ENCODE results near the gene LRRC53. TPM values are rescaled to one million over a fixed set of nuclear protein-coding genes. Genes with fewer than 3 reads are reported as not detected.

Gene LRRC53
- total RNA-seq, 1 donor from 2014 or later, result not detected

DNA sequence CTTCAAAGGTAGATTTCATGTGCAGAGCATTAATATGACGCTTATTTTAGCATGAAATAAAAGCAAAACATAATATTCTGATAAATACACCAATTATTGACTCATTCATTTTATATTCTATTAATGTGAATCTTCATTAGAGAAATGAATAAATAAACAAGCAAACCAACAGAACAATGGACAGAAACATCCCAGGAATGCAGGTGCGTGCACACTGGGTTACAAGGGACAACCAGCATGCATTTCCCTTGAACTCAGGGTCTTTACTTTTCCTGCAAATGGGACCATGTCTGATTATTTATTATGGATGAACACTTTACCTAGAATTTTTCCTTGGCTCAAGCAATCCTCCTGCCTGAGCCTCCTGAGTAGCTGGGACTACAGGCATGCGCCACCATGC lies 13.5 kb downstream of the LRRC53 start:
- no peaks in the 10 kb centered on the region for H3K36me3 Mint-ChIP-seq (ENCODE audit: unreplicated experiment)
- no peak overlapping the region for H3K27ac Mint-ChIP-seq (ENCODE audit: unreplicated experiment)
- TF ChIP-seq, protein P1, sequence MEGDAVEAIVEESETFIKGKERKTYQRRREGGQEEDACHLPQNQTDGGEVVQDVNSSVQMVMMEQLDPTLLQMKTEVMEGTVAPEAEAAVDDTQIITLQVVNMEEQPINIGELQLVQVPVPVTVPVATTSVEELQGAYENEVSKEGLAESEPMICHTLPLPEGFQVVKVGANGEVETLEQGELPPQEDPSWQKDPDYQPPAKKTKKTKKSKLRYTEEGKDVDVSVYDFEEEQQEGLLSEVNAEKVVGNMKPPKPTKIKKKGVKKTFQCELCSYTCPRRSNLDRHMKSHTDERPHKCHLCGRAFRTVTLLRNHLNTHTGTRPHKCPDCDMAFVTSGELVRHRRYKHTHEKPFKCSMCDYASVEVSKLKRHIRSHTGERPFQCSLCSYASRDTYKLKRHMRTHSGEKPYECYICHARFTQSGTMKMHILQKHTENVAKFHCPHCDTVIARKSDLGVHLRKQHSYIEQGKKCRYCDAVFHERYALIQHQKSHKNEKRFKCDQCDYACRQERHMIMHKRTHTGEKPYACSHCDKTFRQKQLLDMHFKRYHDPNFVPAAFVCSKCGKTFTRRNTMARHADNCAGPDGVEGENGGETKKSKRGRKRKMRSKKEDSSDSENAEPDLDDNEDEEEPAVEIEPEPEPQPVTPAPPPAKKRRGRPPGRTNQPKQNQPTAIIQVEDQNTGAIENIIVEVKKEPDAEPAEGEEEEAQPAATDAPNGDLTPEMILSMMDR (IDR thresholded peaks at IDR 0.05), result no peak
- no peak overlapping the region for H3K4me3 Mint-ChIP-seq (ENCODE audit: unreplicated experiment)
- peaks cover 7% of the 10 kb centered on the region for H3K27me3 Mint-ChIP-seq (ENCODE audit: unreplicated experiment)
- DNase-seq (ENCODE audit: extremely low spot score, unreplicated experiment), result no peak
- H3K4me1 Mint-ChIP-seq (ENCODE audit: unreplicated experiment), result no peaks in the 10 kb centered on the region
- H3K9me3 Mint-ChIP-seq (ENCODE audit: unreplicated experiment), result no peaks in the 10 kb centered on the region

DNA sequence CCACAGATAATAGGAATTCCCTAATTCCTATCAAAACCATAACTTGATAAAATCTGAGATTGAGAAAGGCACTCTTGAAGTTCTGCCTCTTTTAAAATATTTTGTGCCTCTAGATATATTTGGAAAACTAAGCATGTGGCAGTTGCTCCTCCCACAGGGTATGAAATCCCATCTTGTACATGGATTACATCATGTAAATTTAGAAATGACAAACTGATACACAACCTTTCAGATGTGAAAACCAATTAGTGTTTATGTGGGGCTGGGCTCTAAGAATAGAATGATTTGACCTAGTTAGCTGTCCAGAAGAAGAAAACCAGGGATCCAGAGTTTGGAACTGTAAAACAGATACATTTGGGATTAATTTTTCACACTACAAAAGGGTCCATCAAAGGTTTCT lies 15.7 kb downstream of the LRRC53 start:
- TF ChIP-seq, protein P1 (IDR thresholded peaks at IDR 0.05), result no peak
- no peaks in the 10 kb centered on the region for H3K36me3 Mint-ChIP-seq (ENCODE audit: unreplicated experiment)
- DNase-seq (ENCODE audit: extremely low spot score, unreplicated experiment), result no peak
- H3K4me3 Mint-ChIP-seq (ENCODE audit: unreplicated experiment), result no peak overlapping the region
- H3K27ac Mint-ChIP-seq (ENCODE audit: unreplicated experiment), result no peak overlapping the region
- H3K27me3 Mint-ChIP-seq (ENCODE audit: unreplicated experiment), result peaks cover 7% of the 10 kb centered on the region
- H3K9me3 Mint-ChIP-seq (ENCODE audit: unreplicated experiment), result no peaks in the 10 kb centered on the region
- H3K4me1 Mint-ChIP-seq (ENCODE audit: unreplicated experiment), result no peaks in the 10 kb centered on the region

DNA sequence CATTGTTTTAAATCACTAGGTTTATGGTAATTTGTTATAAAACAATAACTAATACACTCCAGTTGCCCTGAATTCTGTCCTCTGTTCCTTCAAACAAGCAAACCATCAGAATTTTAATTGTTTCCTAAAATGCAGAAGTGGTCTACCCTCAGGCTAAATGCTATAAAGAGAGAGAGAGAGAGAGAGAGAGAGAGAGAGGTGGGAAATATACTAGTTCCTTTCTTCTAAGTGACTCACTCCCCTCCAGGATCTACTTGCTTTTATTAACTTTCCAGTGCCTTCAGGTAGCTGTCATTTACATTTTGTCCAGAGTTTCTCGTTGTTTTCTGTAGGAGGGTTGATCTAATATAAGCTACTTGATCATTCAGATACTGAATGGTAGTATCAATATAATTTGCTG lies 26.4 kb downstream of the LRRC53 start:
- no peak overlapping the region for H3K4me3 Mint-ChIP-seq (ENCODE audit: unreplicated experiment)
- H3K27me3 Mint-ChIP-seq (ENCODE audit: unreplicated experiment), result peaks cover 2% of the 10 kb centered on the region
- DNase-seq (ENCODE audit: extremely low spot score, unreplicated experiment), result no peak
- TF ChIP-seq, protein P1 (IDR thresholded peaks at IDR 0.05), result no peak
- no peaks in the 10 kb centered on the region for H3K9me3 Mint-ChIP-seq (ENCODE audit: unreplicated experiment)
- H3K36me3 Mint-ChIP-seq (ENCODE audit: unreplicated experiment), result no peaks in the 10 kb centered on the region
- H3K4me1 Mint-ChIP-seq (ENCODE audit: unreplicated experiment), result no peaks in the 10 kb centered on the region
- no peak overlapping the region for H3K27ac Mint-ChIP-seq (ENCODE audit: unreplicated experiment)

DNA sequence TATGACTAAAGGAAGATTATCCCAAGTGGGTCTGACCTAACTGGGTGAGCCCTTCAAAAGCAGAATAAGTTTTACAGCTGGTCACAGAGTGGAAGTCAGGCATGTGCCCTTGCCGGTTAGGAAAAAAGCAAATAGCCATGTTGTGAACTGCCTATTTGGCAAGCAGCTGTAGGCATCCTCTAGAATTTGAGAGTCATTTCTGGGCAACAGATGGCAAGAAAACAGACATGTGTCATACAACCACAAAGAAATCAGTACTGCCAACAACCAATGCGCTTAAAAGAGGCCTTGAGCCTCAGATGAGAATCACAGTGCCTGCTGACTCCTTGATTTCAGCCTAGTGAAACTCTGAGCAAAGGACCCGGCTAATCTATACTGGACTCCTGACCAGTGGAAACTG lies 26.8 kb downstream of the LRRC53 start:
- Mint-ChIP-seq H3K27ac (ENCODE audit: unreplicated experiment) (no peak overlapping the region), H3K27me3 (ENCODE audit: unreplicated experiment) (peaks cover 2% of the 10 kb centered on the region), H3K36me3 (ENCODE audit: unreplicated experiment) (no peaks in the 10 kb centered on the region), H3K4me1 (ENCODE audit: unreplicated experiment) (no peaks in the 10 kb centered on the region), H3K4me3 (ENCODE audit: unreplicated experiment) (no peak overlapping the region), H3K9me3 (ENCODE audit: unreplicated experiment) (no peaks in the 10 kb centered on the region)
- TF ChIP-seq, protein P1 (IDR thresholded peaks at IDR 0.05), result no peak
- no peak for DNase-seq (ENCODE audit: extremely low spot score, unreplicated experiment)

DNA sequence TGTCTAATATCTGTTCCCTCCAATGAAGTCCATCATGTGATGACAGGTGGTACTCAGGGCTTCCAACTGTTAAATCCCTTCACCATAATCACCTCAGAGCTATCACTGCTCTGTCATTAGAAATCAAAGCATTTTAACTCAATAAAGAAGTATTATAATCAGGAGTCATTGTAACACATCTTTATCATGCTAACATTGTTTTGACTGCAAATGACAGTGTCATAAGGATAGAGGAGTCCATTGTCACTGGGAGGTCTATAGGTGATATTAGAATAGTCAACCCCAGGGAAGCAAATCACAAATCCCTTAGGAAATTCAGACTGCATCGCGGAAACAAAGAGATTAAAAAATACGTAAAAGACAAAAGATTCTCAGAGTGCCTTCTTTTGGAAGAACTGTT lies 30.8 kb downstream of the LRRC53 start:
- DNase-seq (ENCODE audit: extremely low spot score, unreplicated experiment), result no peak
- Mint-ChIP-seq H3K36me3 (ENCODE audit: unreplicated experiment) (no peaks in the 10 kb centered on the region), H3K27me3 (ENCODE audit: unreplicated experiment) (peaks cover 7% of the 10 kb centered on the region), H3K27ac (ENCODE audit: unreplicated experiment) (no peak overlapping the region), H3K4me3 (ENCODE audit: unreplicated experiment) (no peak overlapping the region), H3K9me3 (ENCODE audit: unreplicated experiment) (no peaks in the 10 kb centered on the region), H3K4me1 (ENCODE audit: unreplicated experiment) (no peaks in the 10 kb centered on the region)
- TF ChIP-seq, protein P1 (IDR thresholded peaks at IDR 0.05), result no peak

Measured in osteocyte (in vitro differentiated cells).